ENCODE data around the gene RAB12.
"Not testable (repeated sequence)": the region's sequence is repeated elsewhere in the genome, so short reads cannot be mapped to it uniquely, and the experiment has no call there.

RAB12 gene

DNA sequence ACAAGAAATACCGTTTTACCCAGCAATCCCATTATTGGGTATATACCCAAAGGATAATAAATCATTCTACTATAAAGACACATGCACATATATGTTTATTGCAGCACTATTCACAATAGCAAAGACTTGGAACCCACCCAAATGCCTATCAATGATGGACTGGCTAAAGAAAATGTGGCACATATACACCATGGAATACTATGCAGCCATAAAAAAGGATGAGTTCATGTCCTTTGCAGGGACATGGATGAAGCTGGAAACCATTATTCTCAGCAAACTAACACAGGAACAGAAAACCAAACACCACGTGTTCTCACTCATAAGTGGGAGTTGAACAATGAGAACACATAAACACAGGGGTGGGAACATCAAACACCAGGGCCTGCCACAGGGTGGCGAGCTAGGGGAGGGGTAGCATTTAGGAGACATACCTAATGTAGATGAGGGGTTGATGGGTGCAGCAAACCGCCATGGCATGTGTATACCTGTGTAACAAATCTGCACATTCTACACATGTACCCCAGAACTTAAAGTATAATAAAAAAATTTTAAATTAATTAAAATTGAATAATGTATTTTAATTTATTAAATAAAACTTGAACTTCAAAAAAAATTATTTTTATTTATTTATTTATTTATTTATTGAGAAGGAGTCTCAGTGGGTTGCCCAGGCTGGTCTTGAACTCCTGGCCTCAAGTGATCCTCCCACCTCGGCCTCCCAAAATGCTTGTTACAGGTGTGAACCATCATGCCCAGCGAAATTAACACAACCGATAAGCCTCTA lies 42.4 kb downstream of the RAB12 start:
- DNase-seq = not testable (repeated sequence)

DNA sequence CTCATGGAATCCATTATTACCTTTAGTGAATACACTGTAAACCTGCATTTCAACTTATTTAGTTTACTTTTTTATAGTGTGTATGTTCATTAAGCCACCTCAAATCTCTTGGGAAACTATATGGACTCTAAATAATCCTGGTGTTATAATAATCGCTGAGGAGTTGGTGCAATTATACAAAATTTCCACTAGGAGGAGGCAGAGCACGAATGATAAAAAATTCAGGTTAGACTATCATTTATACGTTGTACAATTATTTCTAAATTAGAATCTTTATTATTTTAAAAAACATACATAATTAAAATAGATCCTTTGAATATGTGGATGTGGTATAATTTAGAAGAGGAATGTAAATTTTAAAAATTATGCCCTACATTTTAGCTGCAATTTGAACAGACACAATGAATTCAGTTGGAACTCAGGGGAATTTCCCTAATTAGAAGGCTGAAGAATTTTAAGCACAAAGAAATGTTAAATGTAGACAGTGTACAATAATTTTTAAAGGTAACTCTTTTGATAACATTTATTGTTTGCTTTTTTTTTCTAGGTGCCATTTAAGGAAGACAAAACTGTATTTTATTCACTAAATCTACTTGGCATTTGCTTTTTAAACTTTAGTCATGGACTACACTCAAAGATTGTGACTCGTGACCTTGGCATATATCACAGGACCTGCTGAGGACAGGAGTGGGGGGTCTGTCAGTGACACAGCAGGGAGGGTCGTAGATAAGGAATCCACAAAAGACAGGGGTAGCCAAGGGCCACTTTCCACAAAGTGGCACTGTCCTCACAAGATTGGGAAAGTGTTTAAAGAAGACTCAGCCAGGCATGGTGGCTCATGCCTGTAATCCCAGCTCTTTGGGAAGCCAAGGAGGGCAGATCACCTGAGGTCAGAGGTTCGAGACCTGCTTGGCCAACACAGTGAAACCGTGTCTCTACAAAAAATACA lies 45.5 kb downstream of the RAB12 start:
- DNase-seq = no peak

DNA sequence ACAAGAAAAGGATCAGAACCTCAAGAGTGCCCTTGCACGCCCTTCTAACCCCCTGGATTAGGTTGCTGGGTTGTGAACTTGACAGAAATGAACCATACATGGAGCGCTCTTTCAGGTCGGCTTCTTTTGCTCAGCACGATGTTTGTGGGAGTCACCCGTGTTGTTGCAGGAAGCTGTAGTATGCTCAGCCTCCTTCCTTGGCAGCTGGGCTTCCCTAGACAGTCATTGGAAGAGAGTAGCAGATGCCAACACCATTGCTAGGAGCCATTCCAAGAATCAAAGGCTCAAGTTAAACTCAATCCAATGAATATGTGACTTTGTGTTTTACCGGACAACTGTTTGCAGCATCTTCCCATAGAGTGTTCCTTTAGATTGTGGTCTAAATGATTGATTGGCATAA lies 47.0 kb downstream of the RAB12 start:
- no peak for DNase-seq

DNA sequence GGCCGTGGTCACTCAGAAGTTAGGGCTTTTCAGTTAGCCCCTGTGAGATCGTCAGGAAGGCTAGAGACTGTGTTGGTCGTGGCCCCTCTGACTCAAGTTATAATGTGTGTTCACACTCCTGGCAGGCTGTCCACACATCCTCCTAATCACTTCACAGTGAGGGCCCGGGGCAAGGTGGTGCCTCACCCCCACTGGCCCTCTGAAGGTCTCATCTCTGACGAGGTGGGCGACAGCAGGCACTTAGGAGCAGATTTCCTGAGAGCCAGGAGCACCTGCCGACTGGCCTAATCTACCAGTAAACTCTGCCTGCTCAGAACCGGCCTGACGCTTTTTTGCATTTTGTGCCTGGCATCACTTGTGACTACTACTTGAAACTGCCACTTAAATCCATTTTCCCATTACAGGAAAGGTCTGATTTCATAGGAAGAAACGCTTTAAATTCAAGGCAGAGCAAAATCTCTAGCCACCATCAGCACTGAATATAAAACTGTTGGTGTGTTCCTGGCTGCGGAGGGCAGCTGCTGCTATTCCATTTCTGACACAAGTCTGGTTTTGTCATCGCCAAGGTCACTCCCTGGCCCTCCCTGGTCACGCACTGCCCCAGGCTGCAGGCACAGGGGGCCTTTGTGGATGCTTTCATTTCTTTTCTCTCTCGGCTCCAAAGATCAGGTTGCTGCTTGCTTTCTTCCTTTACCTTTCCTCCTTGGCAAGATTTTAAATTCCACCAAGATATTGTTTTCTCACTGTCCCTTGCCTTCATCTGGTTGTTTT lies 48.0 kb downstream of the RAB12 start:
- no peak for DNase-seq

DNA sequence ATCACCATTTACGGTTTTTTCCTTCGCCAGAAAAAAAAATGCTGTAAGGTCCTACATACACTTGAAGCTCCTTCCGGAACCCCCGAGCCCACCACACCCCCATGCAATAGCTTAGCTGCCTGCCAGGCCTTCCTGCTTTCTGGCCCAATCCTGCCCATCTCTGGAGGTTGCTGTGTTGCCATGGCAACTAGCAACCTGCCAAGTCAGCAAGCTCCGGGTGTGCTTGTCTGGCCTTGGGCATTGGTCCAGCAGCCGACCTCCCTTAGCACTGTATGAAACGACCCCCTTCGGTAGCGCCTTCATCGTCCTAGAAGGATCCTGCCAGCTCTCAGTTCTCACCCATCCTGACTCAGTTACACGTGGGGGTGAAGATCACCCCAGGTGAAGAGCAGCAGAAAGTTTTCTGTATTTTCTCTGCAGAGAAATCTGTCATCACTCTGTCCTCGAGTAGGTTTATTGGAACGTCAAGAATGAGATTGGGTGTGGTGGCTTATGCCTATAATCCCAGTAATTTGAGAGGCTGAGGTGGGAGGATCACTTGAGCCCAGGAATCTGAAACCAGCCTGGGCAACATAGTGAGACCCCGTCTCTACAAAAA lies 48.7 kb downstream of the RAB12 start:
- no peak for DNase-seq

DNA sequence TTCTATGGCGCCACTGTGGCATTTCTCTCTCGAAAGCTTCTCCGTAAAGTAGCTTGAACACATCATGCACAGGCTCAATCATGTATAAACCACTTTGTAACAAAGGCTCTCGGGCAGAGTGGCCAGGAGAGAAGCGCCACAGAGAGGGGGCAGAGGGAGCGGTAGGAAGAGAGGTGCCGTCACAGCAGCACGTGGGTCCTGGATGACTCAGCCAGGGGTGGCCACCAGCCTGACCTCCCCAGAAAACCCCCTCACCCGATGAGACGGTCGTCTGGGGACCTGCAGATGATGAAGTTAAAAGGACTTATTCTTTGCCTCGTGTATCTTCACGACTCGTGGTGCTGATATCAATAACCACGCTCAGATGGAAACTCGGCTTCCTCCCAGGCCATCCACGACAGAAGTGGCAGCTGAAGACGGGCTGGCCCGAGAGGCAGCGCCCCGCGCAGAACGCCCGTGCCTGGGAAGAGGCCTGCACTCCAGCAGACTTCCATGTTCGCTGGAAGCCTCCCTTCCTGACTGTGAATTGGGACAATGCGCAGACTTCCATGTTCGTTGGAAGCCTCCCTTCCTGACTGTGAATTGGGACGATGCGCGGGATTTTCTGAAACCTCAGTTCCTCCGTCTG lies 49.7 kb downstream of the RAB12 start:
- no peak for DNase-seq

DNA sequence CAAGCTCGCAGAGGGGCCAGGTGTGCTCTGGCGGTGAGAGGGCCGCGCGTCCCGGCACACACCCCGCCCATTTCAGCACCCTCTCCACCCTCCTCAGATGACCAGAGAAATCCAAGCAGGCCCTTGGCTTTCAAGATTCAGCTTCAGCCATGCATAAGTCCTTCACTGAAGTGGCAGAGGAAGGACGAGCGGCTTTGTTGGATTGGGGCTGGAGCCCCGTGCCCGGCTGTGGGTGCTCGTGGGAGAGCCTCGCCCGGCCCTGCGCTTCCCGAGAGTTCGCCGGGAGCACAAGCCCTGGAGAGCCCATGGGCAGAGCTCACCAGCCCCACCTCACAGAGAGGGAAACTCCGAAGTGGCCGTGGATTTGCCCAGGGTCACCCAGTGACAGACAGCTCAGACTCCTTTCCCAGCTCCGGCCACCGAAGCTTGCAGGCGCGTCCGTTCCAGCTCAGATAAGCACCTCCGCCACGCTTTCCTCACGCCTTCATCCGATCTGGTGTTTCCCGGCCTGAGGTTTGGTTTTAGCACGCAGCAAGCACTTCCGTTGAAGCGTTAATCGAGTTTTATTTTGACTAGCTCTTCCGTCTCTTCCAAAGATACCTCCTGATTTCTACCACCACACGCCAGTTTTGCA lies 50.5 kb downstream of the RAB12 start:
- DNase-seq = no peak

DNA sequence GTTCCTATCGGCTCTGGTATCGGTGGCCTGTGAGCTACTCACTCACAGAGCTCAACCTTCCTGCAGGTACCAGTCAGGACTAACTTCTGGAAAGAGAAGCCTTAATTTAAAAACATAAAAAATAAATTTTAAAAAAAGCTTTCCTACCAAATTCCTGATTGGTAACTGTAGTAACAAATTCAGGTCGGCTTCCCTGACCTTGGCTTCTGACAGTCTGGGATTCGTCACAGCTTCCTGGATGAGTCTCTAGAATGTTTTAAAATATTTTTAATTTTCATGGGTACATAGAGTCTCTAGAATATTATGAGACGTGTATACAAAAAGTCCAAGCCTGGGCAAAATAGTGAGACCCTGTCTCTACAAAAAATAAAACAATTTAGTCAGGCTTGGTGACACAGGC lies 51.1 kb downstream of the RAB12 start:
- no peak for DNase-seq

DNA sequence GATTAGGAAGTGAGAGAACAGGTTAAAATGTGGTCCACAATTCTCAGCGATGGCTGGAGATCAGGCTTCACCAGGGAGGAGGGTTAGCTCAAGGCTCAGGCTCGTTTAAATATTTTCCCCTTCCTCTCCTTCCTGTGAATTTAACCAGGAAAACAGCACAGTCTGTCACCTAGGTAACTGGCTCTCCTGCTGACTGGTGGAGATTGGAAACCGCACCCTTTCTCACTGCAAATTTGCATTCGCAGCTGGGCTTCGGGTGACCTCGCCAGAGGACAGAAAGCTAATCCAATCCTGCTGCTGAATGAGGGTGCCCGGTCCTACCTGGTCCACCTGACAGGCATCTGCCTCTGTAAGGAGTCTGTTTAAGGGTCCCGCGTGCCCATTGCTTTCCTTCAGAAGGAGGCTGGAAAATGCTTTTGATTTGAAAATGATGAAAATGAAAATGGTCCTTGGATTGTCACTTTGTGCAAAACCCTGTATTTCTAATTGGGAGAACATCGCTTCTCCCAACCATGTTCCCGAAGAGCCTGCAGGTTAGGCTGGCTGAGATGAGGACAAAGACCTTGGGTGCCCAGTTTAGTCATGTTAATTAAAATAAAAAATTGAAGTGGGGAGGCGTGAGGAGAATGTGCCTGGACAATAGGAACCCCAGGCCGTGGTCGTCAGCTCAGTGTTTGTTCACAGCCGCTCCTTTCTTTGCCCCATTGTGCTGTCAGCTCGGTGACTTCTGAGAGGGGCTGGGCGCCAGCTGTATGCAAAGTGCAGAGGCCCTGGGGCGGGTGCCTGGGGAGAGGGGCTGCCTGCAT lies 52.7 kb downstream of the RAB12 start:
- peak; percentile 85 for DNase-seq

DNA sequence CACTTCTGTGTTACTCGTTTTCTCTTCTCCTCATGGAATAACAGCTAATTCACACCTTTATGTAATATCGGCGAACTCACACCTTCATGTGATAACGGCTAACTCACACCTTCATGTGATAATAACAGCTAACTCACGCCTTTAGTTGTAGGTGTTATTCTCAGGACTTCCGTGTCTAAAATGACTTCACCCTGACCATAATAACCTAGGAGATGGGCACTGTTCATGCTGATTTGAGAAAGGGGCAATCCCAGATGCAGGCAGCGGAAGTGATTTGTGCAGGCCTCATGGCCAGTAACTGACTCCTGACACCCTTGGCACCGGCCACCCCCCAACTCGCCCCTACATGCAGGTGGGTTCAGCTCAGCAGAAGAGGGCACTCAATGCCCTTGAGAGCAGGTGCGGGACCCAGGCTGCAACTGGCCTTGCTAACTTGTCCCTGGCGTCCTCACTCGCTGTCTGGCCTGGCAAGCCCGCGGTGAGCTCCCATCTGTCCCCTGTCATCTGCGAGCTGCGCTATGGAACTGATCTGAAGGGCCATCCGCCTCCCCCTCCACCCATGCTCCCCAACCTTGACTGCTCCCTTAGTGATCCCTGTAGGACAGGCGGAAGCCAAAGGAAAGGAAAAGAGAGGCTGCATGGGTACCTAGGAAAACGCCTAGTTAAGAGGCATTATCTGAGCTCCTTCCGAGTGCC lies 53.5 kb downstream of the RAB12 start:
- DNase-seq = peak; percentile 68

DNA sequence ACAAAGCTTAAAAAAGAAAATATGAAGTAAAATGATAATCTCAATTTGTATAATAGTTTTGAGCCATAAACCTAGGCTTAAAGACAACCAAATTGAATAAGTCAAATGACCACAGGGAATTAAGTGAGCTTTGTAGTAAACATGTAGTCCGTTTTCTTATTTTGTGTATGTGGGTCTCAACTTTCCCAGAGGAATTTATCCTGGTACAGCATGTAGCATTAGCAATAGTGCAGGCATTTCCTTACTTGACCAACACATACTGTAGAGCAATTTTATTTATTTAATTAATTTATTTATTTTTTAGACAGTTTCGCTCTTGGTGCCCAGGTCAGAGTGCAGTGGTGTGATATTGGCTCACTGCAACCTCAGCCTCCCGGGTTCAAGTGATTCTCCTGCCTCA lies 58.6 kb downstream of the RAB12 start:
- no peak for DNase-seq

DNA sequence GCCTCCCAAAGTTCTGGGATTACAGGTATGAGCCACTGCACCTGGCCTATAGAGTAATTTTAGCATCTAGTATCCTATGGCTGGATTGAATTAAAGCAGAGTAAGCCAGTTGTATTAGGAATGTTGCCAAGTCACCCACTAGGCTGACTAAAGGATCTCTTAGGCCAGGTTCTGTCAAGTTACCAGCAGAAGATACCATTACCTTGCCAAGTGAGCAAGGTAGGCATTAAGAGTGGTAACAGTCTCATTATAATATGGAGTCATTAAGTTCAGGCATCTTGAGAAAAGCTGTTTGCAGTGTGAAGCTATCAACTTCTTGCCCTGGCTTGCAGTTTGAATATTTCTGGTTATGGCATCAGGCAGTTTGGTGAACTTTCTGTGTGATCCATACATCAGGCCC lies 59.1 kb downstream of the RAB12 start:
- no peak for DNase-seq

DNA sequence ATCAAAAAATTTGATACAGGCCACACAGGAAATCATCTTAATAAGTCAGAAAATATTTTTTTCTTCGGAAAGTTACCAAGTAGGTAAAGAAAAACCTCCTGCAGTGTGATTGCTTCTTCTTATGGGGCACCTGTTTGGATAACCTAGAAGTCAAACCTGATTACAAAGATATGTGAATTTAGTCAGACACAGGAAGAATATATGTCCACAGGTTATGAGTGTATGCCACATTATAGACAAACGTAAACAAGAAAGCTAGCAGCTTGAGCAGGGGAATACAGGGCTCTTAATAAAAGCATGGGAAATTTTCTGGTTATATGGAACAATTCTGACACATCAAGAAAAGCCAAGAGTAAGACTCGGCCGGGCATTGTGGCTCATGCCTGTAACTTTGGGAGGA lies 60.3 kb downstream of the RAB12 start:
- no peak for DNase-seq

DNA sequence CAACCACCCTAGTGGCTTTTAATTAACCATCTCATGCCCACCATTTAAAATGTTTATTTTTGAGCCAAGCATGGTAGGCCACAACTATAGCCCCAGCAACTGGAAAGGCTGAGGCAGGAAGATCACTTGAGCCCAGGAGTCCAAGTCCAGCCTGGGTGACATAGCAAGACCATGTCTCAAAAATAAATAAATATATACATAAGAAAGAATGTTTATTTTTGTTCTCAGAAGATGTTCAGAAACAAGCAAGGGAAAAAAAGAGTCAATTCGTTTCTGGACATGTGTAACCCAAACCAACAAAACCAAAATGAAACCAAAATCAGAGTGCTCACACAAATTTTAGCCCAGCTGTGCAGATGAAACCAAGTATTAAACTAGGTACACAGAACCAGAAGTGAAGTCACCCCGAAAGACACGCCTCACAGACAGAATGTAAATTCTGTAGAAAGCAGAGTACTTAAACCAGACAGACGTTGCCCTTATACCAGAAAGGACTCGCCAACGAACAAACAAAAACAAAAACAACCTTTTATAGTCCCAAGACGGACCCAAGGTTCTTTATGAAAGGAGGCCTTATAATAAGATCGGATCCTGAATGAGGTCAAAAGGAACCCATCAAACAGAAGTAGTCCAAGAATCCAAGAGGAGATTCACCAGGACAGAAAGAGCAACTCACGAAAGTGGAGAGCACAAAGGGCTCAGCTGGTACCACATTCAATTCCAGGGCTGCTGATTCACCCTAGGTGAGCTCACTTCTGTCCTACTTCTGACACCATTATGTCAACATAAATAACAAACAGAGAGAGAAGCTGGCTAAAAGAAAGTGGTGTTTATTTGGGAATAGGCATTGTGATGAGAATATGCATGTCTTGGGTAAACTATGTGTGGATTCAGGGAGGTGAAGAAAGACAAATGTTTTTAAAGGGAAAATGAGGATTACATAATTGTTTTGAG lies 64.3 kb downstream of the RAB12 start:
- no peak for DNase-seq

DNA sequence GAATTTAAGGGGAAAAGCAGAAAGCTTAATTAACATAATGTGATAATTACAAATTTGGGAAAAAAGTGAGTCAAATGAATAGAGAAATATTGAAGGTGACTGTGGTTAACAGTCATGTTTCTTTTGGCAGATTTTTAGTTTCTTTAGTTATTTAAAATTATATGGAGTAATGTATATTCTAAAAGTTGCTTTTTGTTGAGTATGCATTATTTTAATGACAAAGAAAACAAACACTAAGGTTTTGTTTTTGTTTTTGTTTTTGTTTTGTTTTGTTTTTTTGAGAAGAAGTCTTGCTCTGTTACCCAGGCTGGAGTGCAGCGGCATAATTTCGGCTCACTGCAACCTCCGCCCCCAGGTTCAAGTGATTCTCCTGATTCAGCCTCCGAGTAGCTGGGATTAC lies 65.8 kb downstream of the RAB12 start:
- no peak for DNase-seq

DNA sequence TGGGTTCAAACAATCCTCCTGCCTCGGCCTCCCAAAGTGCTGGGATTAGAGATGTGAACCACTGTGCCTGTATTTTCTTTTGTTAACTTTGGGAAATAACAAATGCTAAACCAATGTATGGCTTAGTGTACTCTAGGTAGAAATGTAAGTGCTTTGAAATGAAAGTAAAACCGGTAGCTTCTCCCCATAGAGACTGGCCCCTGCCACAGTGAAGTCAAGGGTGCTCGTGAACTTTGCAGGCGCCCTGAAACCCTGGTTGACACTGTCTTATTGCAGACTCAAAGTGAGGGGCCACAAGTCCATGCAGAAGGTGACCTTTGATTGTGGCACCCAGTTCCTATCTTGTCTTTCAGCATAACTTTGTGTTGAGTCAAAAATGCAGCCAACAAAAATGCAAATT lies 72.0 kb downstream of the RAB12 start:
- DNase-seq = no peak

DNA sequence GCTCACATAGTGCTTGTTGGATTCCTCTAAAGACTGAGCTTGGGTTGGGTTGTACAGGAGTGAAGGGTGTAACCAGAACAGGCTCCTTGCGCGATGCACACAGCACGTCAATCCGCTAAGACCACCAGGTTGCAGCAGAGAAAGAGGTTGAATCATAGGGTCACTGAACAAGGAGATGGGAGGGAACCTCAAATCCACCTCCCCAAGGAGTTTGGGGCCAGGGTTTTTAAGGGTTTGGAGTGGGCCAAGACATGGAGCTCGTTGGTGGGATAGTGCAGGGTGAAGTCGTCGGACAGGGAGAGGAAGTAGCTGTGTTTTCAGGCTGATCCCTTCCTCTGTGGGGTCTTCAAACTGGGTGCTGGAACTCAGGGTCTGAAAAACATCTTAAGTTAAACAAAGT lies 75.3 kb downstream of the RAB12 start:
- no peak for DNase-seq

DNA sequence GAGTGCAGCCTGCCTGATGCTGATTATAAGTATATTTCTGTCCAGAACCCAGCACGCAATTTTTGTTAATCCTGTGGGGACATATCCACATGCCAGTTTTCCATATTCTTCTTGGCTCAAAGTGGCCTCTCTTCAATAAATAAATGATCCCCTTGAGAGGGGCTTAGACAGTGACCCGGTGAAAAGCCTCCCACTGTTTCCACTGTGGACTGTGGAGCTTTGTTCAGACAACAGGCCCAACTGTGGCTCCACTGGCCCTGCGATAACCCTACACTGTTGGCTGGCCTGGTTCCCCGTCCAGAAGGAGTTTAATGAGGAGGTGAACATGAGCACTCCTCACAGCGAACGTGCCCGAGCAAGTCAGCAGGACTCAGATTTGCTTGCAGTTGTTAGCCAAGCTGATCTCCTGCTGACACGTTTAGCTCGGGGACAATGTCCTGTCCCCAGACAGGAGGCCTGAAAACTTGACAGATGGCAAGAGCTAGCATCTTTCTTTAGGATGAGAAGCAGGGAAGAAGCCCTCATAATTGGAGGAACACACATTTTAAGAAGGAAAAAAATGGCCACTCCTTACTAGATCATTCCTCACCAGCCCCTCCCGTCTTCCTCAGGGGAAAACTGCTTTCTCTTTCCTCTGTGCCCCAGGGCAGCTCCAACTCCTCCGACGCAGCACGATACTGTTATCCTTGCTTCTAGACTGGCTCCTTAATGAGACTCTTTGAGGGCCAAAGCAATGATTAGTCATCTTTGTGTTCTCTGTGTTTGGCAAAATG lies 76.1 kb downstream of the RAB12 start:
- peak; percentile 35 for DNase-seq

DNA sequence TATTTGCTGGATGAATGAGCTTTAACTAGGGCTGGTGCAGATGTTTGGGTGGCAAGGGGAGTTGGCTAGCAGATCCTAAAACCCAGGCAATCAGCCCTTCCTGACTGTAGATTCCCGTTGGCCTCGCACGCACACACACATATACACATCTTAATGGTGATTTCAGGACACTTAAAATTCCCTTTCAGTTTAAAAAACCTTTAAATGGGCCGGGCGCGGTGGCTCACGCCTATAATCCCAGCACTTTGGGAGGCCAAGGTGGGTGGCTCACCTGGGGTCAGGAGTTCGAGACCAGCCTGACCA lies 76.6 kb downstream of the RAB12 start:
- no peak for DNase-seq

Data from DMS153 (cell line).